ENCODE measurements around the gene PLA2G4F. TPM values are rescaled to one million over a fixed set of nuclear protein-coding genes. Genes with fewer than 3 reads are reported as not detected.

Gene PLA2G4F
- total RNA-seq, 1 donor from 2014 or later: not detected

GRCh38 chr15:42140383-42141070 lies 15.9 kb downstream of the PLA2G4F start:
- Mint-ChIP-seq H3K27ac (no peak overlapping the region), H3K36me3 (ENCODE audit: low read depth) (no peaks in the 10 kb centered on the region), H3K27me3 (ENCODE audit: insufficient read depth) (peaks cover 3% of the 10 kb centered on the region), H3K9me3 (no peaks in the 10 kb centered on the region), H3K4me1 (ENCODE audit: low read depth) (peaks cover 5% of the 10 kb centered on the region), H3K4me3 (no peak overlapping the region)
- no peak for DNase-seq (ENCODE audit: low spot score)
- intact Hi-C loops (cut with micrococcal nuclease): no loop called here

- no peaks in the 10 kb centered on the region for H3K36me3 Mint-ChIP-seq (ENCODE audit: low read depth)
- H3K9me3 Mint-ChIP-seq: no peaks in the 10 kb centered on the region
- H3K27me3 Mint-ChIP-seq (ENCODE audit: insufficient read depth): peaks cover 3% of the 10 kb centered on the region
- intact Hi-C loops (cut with micrococcal nuclease): no loop called here
- H3K27ac Mint-ChIP-seq: no peak overlapping the region
- H3K4me1 Mint-ChIP-seq (ENCODE audit: low read depth): peaks cover 5% of the 10 kb centered on the region
- no peak for DNase-seq (ENCODE audit: low spot score)
- no peak overlapping the region for H3K4me3 Mint-ChIP-seq
Observed at GRCh38 chr15:42139596-42139995, 16.8 kb downstream of the PLA2G4F start.

DNA sequence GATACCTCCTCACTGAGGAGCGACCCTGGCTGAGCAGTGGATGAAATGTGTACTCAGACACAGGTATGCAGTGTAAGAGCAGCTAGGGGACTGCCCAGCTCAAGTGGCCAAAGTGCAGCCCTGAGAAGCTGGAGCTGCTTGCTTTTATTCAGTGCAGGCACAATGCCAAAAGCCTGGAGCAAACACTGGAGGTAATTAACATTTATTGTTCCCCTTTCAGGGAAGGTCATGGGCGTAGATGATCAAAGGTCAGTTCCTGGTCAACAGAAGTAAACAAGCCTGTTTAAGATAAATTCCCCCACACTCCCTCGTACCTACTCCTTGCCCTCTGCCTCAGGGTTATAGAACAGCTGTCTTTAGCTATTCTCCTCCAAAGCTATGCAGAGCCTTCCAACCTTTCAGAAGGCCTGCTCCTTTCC lies 17.5 kb downstream of the PLA2G4F start:
- intact Hi-C loops (cut with micrococcal nuclease): loop anchor here (1.0 kb wide), 1 partner anchor 73 kb away; no protein-coding TSS in a partner anchor
- no peak for DNase-seq (ENCODE audit: low spot score)
- peaks cover 4% of the 10 kb centered on the region for H3K27me3 Mint-ChIP-seq (ENCODE audit: insufficient read depth)
- H3K4me1 Mint-ChIP-seq (ENCODE audit: low read depth): peaks cover 8% of the 10 kb centered on the region
- H3K4me3 Mint-ChIP-seq: no peak overlapping the region
- no peaks in the 10 kb centered on the region for H3K9me3 Mint-ChIP-seq
- no peak overlapping the region for H3K27ac Mint-ChIP-seq
- H3K36me3 Mint-ChIP-seq (ENCODE audit: low read depth): no peaks in the 10 kb centered on the region

DNA sequence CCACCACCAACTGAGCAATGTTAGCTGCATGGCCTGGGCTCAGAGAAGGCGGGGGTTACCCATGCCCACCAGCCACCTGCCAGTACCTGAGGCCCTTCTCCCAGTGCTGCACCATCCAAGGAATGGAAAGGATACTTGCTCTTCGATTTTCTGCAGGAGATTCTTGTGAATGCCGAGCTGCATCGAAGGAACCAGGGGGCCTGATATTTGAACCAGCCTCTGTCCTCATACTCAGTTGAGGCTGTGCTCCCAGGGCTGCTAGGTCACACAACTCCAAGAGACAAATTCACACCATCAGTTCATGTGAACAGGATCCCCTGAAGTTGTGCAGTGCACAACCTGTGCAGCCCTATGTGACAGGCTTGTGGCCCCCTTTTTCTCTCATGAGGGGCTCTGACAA lies 18.0 kb downstream of the PLA2G4F start:
- no peak for DNase-seq (ENCODE audit: low spot score)
- H3K27me3 Mint-ChIP-seq (ENCODE audit: insufficient read depth): peaks cover 6% of the 10 kb centered on the region
- intact Hi-C loops (cut with micrococcal nuclease): loop anchor here (1.0 kb wide), 1 partner anchor 72 kb away; no protein-coding TSS in a partner anchor
- H3K27ac Mint-ChIP-seq: no peak overlapping the region
- no peaks in the 10 kb centered on the region for H3K36me3 Mint-ChIP-seq (ENCODE audit: low read depth)
- no peaks in the 10 kb centered on the region for H3K9me3 Mint-ChIP-seq
- no peak overlapping the region for H3K4me3 Mint-ChIP-seq
- peaks cover 10% of the 10 kb centered on the region for H3K4me1 Mint-ChIP-seq (ENCODE audit: low read depth)

GRCh38 chr15:42137461-42138261 lies 18.8 kb downstream of the PLA2G4F start:
- no peaks in the 10 kb centered on the region for H3K9me3 Mint-ChIP-seq
- H3K36me3 Mint-ChIP-seq (ENCODE audit: low read depth): no peaks in the 10 kb centered on the region
- no peak for DNase-seq (ENCODE audit: low spot score)
- H3K27ac Mint-ChIP-seq: no peak overlapping the region
- intact Hi-C loops (cut with micrococcal nuclease): loop anchor here (1.0 kb wide), 2 partner anchors 71 to 148 kb away; no protein-coding TSS in a partner anchor
- peaks cover 9% of the 10 kb centered on the region for H3K27me3 Mint-ChIP-seq (ENCODE audit: insufficient read depth)
- peaks cover 10% of the 10 kb centered on the region for H3K4me1 Mint-ChIP-seq (ENCODE audit: low read depth)
- H3K4me3 Mint-ChIP-seq: no peak overlapping the region

DNA sequence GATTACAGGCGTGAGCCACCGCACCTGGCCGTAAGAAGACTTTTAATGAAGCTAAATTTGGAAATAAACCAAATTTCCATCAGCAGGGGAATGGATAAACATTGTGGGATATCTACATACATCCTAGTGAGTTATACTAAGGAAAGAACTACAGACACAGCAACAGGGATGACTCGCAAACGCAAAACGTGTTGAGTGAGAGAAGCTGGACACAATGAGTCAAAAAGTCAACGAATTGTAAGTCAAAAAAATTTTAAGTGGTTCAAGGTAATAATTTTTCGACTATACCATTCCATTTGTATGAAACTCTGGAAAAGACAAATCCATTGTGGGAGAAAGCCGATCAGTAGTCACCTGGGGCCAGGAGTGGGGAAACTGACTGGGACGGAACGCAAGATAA lies 19.9 kb downstream of the PLA2G4F start:
- intact Hi-C loops (cut with micrococcal nuclease): no loop called here
- H3K36me3 Mint-ChIP-seq (ENCODE audit: low read depth): no peaks in the 10 kb centered on the region
- peaks cover 10% of the 10 kb centered on the region for H3K4me1 Mint-ChIP-seq (ENCODE audit: low read depth)
- peak overlapping the region; percentile 15 for H3K4me3 Mint-ChIP-seq
- peaks cover 10% of the 10 kb centered on the region for H3K27me3 Mint-ChIP-seq (ENCODE audit: insufficient read depth)
- no peak for DNase-seq (ENCODE audit: low spot score)
- no peak overlapping the region for H3K27ac Mint-ChIP-seq
- no peaks in the 10 kb centered on the region for H3K9me3 Mint-ChIP-seq

- Mint-ChIP-seq H3K27ac (no peak overlapping the region), H3K27me3 (ENCODE audit: insufficient read depth) (peaks cover 10% of the 10 kb centered on the region)
Observed at GRCh38 chr15:42135351-42135750, 21.1 kb downstream of the PLA2G4F start.

DNA sequence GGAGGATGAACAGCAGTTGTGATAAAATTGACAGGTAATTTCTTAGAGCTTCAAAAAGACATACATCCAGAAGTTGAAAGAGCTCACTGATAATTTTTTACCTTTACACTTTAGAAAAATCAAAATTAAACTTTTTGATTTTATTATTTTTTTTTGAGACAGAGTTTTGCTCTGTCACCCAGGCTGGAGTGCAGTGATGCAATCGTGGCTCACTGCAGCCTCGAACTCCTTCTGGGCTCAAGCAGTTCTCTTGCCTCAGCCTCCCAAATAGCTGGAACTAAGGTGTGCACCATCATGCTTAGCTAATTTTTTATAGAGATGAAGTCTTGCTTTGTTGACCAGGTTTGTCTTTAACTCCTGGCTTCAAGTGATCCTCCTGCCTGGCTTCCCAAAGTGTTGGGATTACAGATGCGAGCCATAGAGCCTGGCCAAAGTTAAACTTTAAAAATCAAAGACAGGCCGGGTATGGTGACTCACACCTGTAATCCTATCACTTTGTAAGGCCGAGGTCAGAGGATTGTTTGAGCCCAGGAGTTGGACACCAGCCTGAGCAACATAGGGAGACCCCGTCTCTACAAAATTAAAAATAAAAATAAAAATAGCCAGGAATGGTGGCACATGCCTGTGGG lies 21.7 kb downstream of the PLA2G4F start:
- H3K9me3 Mint-ChIP-seq: no peaks in the 10 kb centered on the region
- peaks cover 10% of the 10 kb centered on the region for H3K27me3 Mint-ChIP-seq (ENCODE audit: insufficient read depth)
- intact Hi-C loops (cut with micrococcal nuclease): loop anchor here (1.0 to 5.0 kb wide), 3 partner anchors 52 to 76 kb away; no protein-coding TSS in a partner anchor
- no peaks in the 10 kb centered on the region for H3K36me3 Mint-ChIP-seq (ENCODE audit: low read depth)
- H3K27ac Mint-ChIP-seq: no peak overlapping the region
- H3K4me3 Mint-ChIP-seq: no peak overlapping the region
- H3K4me1 Mint-ChIP-seq (ENCODE audit: low read depth): peaks cover 10% of the 10 kb centered on the region
- no peak for DNase-seq (ENCODE audit: low spot score)

More at GRCh38 chr15:42135351-42135750, 21.1 kb downstream of the PLA2G4F start:
- no peak for DNase-seq (ENCODE audit: low spot score)
- no peaks in the 10 kb centered on the region for H3K9me3 Mint-ChIP-seq
- peaks cover 10% of the 10 kb centered on the region for H3K4me1 Mint-ChIP-seq (ENCODE audit: low read depth)
- intact Hi-C loops (cut with micrococcal nuclease): loop anchor here (2.0 kb wide), 1 partner anchor 77 kb away; no protein-coding TSS in a partner anchor
- H3K4me3 Mint-ChIP-seq: no peak overlapping the region
- H3K36me3 Mint-ChIP-seq (ENCODE audit: low read depth): no peaks in the 10 kb centered on the region

DNA sequence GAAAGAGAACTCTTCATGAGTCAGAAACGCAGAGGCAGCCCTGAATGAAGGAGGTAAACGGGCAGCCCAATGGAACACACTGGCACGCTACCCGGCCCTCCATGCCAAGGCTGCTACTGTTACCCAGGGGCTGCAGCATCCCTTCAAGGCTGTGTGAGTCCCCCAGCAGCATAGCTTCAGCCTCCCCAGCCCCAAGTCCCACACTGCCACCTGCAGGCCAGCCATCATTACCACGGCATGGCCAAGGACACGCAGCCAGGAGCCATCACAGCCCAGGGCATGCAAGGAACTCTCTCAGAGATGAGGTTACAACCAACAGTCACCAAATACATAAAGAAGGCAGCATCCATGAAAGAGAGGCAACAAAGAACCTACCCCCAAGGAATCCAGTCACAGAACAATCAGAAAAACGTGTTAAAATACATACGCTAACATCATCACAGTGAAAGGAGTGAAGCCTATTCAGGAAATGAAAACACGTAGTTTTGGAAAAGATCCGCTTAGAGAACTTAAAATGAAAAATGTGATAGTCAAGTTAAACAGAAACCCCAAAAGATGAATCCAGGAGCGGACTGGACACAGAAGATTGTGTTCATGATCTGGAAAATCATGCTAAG lies 22.4 kb downstream of the PLA2G4F start:
- Mint-ChIP-seq H3K36me3 (ENCODE audit: low read depth) (no peaks in the 10 kb centered on the region), H3K27me3 (ENCODE audit: insufficient read depth) (peaks cover 12% of the 10 kb centered on the region), H3K4me1 (ENCODE audit: low read depth) (peaks cover 10% of the 10 kb centered on the region), H3K4me3 (no peak overlapping the region), H3K27ac (no peak overlapping the region), H3K9me3 (no peaks in the 10 kb centered on the region)
- peak; percentile 42 for DNase-seq (ENCODE audit: low spot score)
- intact Hi-C loops (cut with micrococcal nuclease): loop anchor here (1.0 to 5.0 kb wide), 3 partner anchors 52 to 75 kb away; no protein-coding TSS in a partner anchor

DNA sequence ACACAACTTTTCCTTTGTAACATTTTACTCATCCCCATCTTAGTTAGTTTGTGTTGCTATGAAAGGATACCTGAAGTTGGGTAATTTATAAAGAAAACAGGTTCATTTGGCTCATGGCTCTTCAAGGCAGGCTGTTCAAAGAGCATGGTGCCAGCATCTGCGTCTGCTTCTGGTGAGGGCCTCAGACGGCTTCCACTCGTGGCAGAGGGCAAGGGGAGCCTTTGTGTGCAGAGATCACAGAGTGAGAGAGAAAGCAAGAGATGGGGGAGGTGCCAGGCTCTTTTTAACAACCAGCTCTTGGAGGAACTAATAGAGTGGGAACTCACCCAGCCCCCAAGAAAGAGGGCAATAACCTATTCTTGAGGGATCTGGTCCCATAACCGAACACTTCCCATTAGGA lies 23.1 kb downstream of the PLA2G4F start:
- H3K36me3 Mint-ChIP-seq (ENCODE audit: low read depth): no peaks in the 10 kb centered on the region
- H3K4me3 Mint-ChIP-seq: no peak overlapping the region
- no peak for DNase-seq (ENCODE audit: low spot score)
- H3K4me1 Mint-ChIP-seq (ENCODE audit: low read depth): peaks cover 10% of the 10 kb centered on the region
- H3K9me3 Mint-ChIP-seq: no peaks in the 10 kb centered on the region
- H3K27me3 Mint-ChIP-seq (ENCODE audit: insufficient read depth): peaks cover 12% of the 10 kb centered on the region
- intact Hi-C loops (cut with micrococcal nuclease): loop anchor here (5.0 kb wide), 1 partner anchor 51 kb away; no protein-coding TSS in a partner anchor
- H3K27ac Mint-ChIP-seq: no peak overlapping the region

DNA sequence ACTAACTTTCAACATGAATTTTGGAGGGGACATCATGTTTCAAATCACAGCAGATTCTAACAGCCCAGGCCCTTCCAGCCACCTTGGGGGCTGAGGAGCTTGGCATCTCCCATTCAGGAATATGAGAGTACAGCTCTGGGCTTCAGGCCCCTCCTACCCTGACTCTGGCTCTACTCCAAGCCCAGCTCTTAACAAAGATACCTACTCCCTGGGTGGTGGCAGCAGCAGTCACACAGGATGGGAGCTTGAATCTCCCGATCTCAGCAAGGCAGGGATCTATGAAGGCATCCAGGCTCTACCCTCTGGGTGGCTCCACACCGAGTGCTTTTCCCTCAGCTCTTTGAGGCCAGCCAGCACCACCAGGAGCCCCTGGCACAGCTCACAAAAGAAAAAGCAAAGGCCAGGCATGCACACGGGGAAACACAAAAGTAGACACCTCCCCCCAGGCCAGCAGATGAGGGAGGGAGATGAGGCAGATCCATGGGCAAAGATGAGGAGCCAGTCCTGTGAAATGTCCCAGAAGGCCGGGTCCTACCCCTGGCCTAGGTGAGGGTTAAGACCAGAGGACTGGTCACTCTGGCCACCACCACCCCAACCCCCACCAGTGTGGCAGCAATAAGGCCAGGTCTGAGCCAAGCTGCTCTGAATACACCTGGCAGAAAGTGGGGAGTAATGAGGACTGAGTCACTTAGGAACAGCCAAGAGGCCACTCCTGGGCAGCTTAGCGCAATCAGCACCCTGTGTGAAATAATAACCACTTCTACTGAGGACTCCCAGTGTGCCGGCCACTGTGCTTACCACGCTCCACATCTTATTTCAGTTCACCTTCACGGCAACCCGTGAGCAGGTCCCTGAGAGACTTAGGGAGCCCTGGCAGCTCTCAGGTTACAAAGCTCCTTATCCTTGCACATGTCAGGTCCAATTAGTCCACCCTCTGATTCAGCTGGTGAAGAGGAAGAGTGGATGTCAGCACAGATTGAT lies 24.3 kb downstream of the PLA2G4F start:
- peaks cover 12% of the 10 kb centered on the region for H3K27me3 Mint-ChIP-seq (ENCODE audit: insufficient read depth)
- no peak overlapping the region for H3K4me3 Mint-ChIP-seq
- H3K4me1 Mint-ChIP-seq (ENCODE audit: low read depth): peaks cover 5% of the 10 kb centered on the region
- H3K27ac Mint-ChIP-seq: no peak overlapping the region
- no peak for DNase-seq (ENCODE audit: low spot score)
- intact Hi-C loops (cut with micrococcal nuclease): loop anchor here (5.0 kb wide), 1 partner anchor 50 kb away; no protein-coding TSS in a partner anchor
- no peaks in the 10 kb centered on the region for H3K36me3 Mint-ChIP-seq (ENCODE audit: low read depth)
- H3K9me3 Mint-ChIP-seq: no peaks in the 10 kb centered on the region

Measured in activated T-helper 1 cell treated with anti-CD3 and anti-CD28 coated beads, Interleukin-12 subunit alpha, Interleukin-12 subunit beta, Interleukin-2, Interleukin-4 antibody, amounts not matched to agents 30 ng/mL and 10 ng/mL and 1 ng/mL, durations not matched to agents 14 hours and 24 hours and 36 hours (primary cell).